Activated naive CD8-positive, alpha-beta T cell treated with anti-CD3 and anti-CD28 coated beads, Interleukin-2, amount 50 U/mL, for 16 hours (primary cell): ENCODE data around the gene PLEKHH1.
"Not testable (repeated sequence)": the region's sequence is repeated elsewhere in the genome, so short reads cannot be mapped to it uniquely, and the experiment has no call there.

ENCODE experiments used
- DNase-seq: peaks from one replicate; pipeline ENCODE4 v3.0.0-alpha.2; 2020; ENCODE audit warnings: low read depth, low spot score

The PLEKHH1 gene

GRCh38 chr14:67622675-67623074 is 89.6 kb downstream of the PLEKHH1 start:
- no peak for DNase-seq

GRCh38 chr14:67623114-67623513 is 90.0 kb downstream of the PLEKHH1 start:
- DNase-seq, result no peak

GRCh38 chr14:67626131-67626530 is 93.0 kb downstream of the PLEKHH1 start:
- not testable (repeated sequence) for DNase-seq

- DNase-seq, result no peak
These were observed 94.4 kb downstream of the PLEKHH1 start for GRCh38 chr14:67627519-67627918.

- no peak for DNase-seq
These were observed 97.1 kb downstream of the PLEKHH1 start for GRCh38 chr14:67630186-67630585.

- no peak for DNase-seq
These were observed 97.8 kb downstream of the PLEKHH1 start for GRCh38 chr14:67630938-67631337.

GRCh38 chr14:67633451-67634147 is 100.5 kb downstream of the PLEKHH1 start:
- DNase-seq, result no peak

- DNase-seq, result no peak
These were observed 103.3 kb downstream of the PLEKHH1 start for GRCh38 chr14:67636361-67636919.

GRCh38 chr14:67638642-67639041 is 105.6 kb downstream of the PLEKHH1 start:
- DNase-seq, result no peak
